Peyer's patch (tissue), 4 donors: ENCODE measurements around the gene PRKAG3.

Experiments used
- CTCF ChIP-seq, 6 experiments: fragments of 450-650 bp in 4 of 6; fragments of 200-600 bp in 2 of 6; sonication (generic) in 1 of 6; IDR thresholded peaks; one replicate each; pipeline ENCODE4 v1.5.1; 2017 to 2019; ENCODE audit warnings: antibody characterized with exemption in 6 of 6, mild to moderate bottlenecking in 3 of 6, moderate library complexity in 1 of 6
- POLR2A ChIP-seq, 2 donors: fragments of 450-650 bp; IDR thresholded peaks; one replicate each; pipeline ENCODE4 v1.5.1; 2017; ENCODE audit warnings: antibody characterized with exemption in 2 of 2, mild to moderate bottlenecking in 2 of 2, moderate library complexity in 2 of 2

GRCh38 chr2:218814540-218815243 is 16.9 kb downstream of the PRKAG3 start:
- TF ChIP-seq CTCF (IDR thresholded peaks at IDR 0.05) (no peak), POLR2A (IDR thresholded peaks at IDR 0.05) (no peak)
